DOHH2 (cell line): ENCODE results near the gene GPR107.

ENCODE experiments used
- H3F3A ChIP-seq: fragments of 200-600 bp; sonication (generic), shearing (Covaris generic); 2 replicates; pipeline ENCODE4 v1.6.0; 2016; ENCODE audit warnings: antibody characterized with exemption, mild to moderate bottlenecking; ENCODE audit not compliant: control insufficient read depth, insufficient read depth
- H3K27ac ChIP-seq: fragments of 200-600 bp; sonication (generic); 2 replicates; pipeline ENCODE4 v1.5.1; 2014; ENCODE audit warnings: low read depth, mild to moderate bottlenecking, low read length, moderate library complexity
- H3K27me3 ChIP-seq: fragments of 200-600 bp; sonication (generic); 2 replicates; pipeline ENCODE4 v1.6.1; 2014; ENCODE audit warnings: mild to moderate bottlenecking, low read length, mixed read lengths; ENCODE audit not compliant: control insufficient read depth
- H3K36me3 ChIP-seq: fragments of 200-600 bp; sonication (generic); 2 replicates; pipeline ENCODE4 v1.6.1; 2014; ENCODE audit warnings: mild to moderate bottlenecking, low read length, moderate library complexity, mixed read lengths; ENCODE audit not compliant: control insufficient read depth
- H3K4me1 ChIP-seq: fragments of 200-600 bp; sonication (generic); 2 replicates; pipeline ENCODE4 v1.6.1; 2014; ENCODE audit warnings: mild to moderate bottlenecking, low read length, mixed read lengths; ENCODE audit not compliant: control insufficient read depth
- H3K4me2 ChIP-seq: fragments of 200-600 bp; sonication (generic); 2 replicates; pipeline ENCODE4 v1.6.0; 2014; ENCODE audit warnings: mild to moderate bottlenecking, low read length, moderate library complexity
- H3K4me3 ChIP-seq: fragments of 200-600 bp; sonication (generic); 2 replicates; pipeline ENCODE4 v1.5.1; 2014; ENCODE audit warnings: mild to moderate bottlenecking, low read length, mixed read lengths
- H3K79me2 ChIP-seq: fragments of 200-600 bp; sonication (generic); 2 replicates; pipeline ENCODE4 v1.6.1; 2014; ENCODE audit warnings: mild to moderate bottlenecking, low read length, mixed read lengths; ENCODE audit not compliant: control insufficient read depth
- H3K9me2 ChIP-seq: fragments of 200-600 bp; sonication (generic); replicated peaks from 2 replicates; pipeline ENCODE4 v1.6.1; 2014; ENCODE audit warnings: mild to moderate bottlenecking, low read length, mixed read lengths; ENCODE audit not compliant: control insufficient read depth
- H3K9me3 ChIP-seq: fragments of 200-600 bp; sonication (generic); 2 replicates; pipeline ENCODE4 v1.6.1; 2014; ENCODE audit warnings: antibody characterized with exemption, low read length, mixed read lengths; ENCODE audit not compliant: control insufficient read depth, insufficient read depth
- H4K20me1 ChIP-seq: fragments of 200-600 bp; sonication (generic); 2 replicates; pipeline ENCODE4 v1.6.0; 2014; ENCODE audit warnings: low read depth, mild to moderate bottlenecking, antibody characterized with exemption, low read length, moderate library complexity; ENCODE audit not compliant: control insufficient read depth, insufficient read depth
- CTCF ChIP-seq: fragments of 200-600 bp; sonication (generic); IDR thresholded peaks from one replicate; pipeline ENCODE4 v1.5.1; 2014; ENCODE audit warnings: antibody characterized with exemption, mild to moderate bottlenecking, low read depth, low read length; ENCODE audit not compliant: poor library complexity, severe bottlenecking
- EZH2phosphoT487 ChIP-seq: fragments of 200-600 bp; sonication (generic); IDR thresholded peaks from 2 replicates; pipeline ENCODE4 v1.6.1; 2017; ENCODE audit warnings: borderline replicate concordance, mild to moderate bottlenecking, antibody characterized with exemption, low read length, moderate library complexity, mixed read lengths

GPR107 gene

GRCh38 chr9:130078547-130078946 lies 24.8 kb downstream of the GPR107 start:
- peaks cover 8% of the 10 kb centered on the region for H3K79me2 ChIP-seq
- no peak for TF ChIP-seq CTCF
- no peak for TF ChIP-seq EZH2phosphoT487
- no peak overlapping the region for H3K4me2 ChIP-seq
- H3K36me3 ChIP-seq, result peaks cover 36% of the 10 kb centered on the region
- no peaks in the 10 kb centered on the region for H3K27me3 ChIP-seq
- no peaks in the 10 kb centered on the region for H3K4me1 ChIP-seq
- H3F3A ChIP-seq, result no peaks in the 10 kb centered on the region
- no peak overlapping the region for H3K27ac ChIP-seq
- no peaks in the 10 kb centered on the region for H3K9me3 ChIP-seq
- H3K4me3 ChIP-seq, result no peak overlapping the region
- H3K9me2 ChIP-seq, result no peaks in the 10 kb centered on the region
- H4K20me1 ChIP-seq, result no peaks in the 10 kb centered on the region

GRCh38 chr9:130084337-130084736 lies 30.6 kb downstream of the GPR107 start:
- H3K27me3 ChIP-seq, result no peaks in the 10 kb centered on the region
- no peak overlapping the region for H3K4me2 ChIP-seq
- H4K20me1 ChIP-seq, result no peaks in the 10 kb centered on the region
- TF ChIP-seq EZH2phosphoT487 (no peak), CTCF (no peak)
- no peaks in the 10 kb centered on the region for H3K9me2 ChIP-seq
- no peaks in the 10 kb centered on the region for H3K79me2 ChIP-seq
- no peak overlapping the region for H3K4me3 ChIP-seq
- H3K4me1 ChIP-seq, result no peaks in the 10 kb centered on the region
- peaks cover 24% of the 10 kb centered on the region for H3K36me3 ChIP-seq
- no peak overlapping the region for H3K27ac ChIP-seq
- H3K9me3 ChIP-seq, result no peaks in the 10 kb centered on the region
- H3F3A ChIP-seq, result no peaks in the 10 kb centered on the region; the same call in 1 of the 2 replicates

GRCh38 chr9:130088051-130088450 lies 34.3 kb downstream of the GPR107 start:
- Histone ChIP-seq H3K9me3 (no peaks in the 10 kb centered on the region), H3K9me2 (no peaks in the 10 kb centered on the region), H4K20me1 (no peaks in the 10 kb centered on the region), H3K27ac (no peak overlapping the region), H3K4me2 (no peak overlapping the region), H3K27me3 (no peaks in the 10 kb centered on the region), H3F3A (no peaks in the 10 kb centered on the region; the same call in 1 of the 2 replicates), H3K79me2 (no peaks in the 10 kb centered on the region), H3K4me3 (no peak overlapping the region), H3K4me1 (no peaks in the 10 kb centered on the region), H3K36me3 (peaks cover 21% of the 10 kb centered on the region)
- TF ChIP-seq EZH2phosphoT487, result no peak
- TF ChIP-seq CTCF, result no peak
